Activated CD4-positive, alpha-beta T cell treated with anti-CD3 and anti-CD28 coated beads, Interleukin-2, amount 50 U/mL, for 48 hours (primary cell): ENCODE results near the gene PPIP5K2.

Source experiments
- DNase-seq, 2 experiments: peaks; one replicate each; pipeline ENCODE4 v3.0.0-alpha.2; 2020

The PPIP5K2 gene

GRCh38 chr5:103254921-103255320, 134.8 kb downstream of the PPIP5K2 start:
- DNase-seq: no peak

GRCh38 chr5:103255691-103256090, 135.6 kb downstream of the PPIP5K2 start:
- no peak for DNase-seq

GRCh38 chr5:103256178-103256577, 136.1 kb downstream of the PPIP5K2 start:
- DNase-seq: no peak

GRCh38 chr5:103258368-103258956, 138.4 kb downstream of the PPIP5K2 start, which contains the start of gene MACIR:
MACIR (plus strand) TSS chr5:103258763; CDS start chr5:103275920, 17,157 bp downstream.
- DNase-seq: peak; percentile 92 to 93

DNA sequence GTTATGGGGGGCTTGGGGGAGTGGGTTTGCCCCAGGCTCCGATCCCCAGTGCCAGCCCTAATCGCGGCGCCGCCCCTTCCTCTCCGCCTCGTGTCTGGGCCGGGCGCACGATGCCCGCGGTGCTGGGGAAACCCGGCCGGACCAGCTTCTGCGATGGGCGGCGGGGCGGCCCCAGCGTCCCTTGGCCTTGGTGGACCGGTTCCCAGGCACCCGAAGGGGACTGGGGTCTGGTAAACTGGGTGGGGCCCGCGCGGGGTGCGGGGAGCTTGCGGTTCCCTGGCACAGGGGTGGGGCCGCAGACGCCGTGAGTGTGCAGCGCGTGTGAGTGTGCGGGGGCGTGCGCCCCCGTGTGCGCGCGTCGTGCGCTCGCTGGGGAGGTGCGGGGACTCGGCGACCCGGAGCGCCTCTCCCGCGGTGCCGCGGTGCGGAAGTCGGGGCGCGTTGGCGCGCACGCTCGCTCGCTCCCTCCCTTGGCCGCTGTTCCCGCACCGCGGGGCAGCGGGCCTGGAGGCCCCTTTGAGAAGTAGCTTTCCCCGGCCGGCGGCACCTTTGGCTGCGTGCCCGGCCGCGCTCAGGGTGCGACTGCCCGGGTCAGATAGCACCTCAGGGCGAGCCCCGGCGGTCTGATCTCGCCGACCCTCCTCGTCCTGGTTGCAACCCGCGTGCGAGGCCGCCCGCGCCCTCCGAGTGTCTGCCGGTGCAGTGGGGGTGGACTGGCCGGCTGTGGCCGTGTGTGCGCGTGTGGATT, 139.0 kb downstream of the PPIP5K2 start:
- DNase-seq: peak; percentile 61 to 66

- peak in 1 of 2 experiments; percentile 17 for DNase-seq
Observed at GRCh38 chr5:103259705-103260355, 139.7 kb downstream of the PPIP5K2 start.

DNA sequence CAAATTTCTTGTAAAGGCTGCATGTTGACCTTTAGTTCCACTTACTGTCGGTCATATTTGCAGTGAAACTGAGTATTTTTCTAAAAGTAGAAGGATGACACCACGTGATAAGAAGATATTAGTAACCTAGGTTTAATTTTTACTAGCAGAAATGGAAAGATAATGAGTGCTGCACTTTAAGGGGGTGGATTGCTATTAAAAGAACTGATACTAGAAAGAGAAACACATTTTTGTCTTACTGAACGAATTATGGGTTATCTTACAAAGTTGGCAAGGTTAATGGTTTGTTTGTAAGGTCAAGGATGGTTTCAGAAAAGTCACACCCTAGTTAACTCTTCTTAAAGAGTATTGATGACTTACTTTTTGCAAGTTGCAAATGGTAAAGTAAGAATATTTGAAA, 140.8 kb downstream of the PPIP5K2 start:
- DNase-seq: no peak
